DOHH2 (cell line): ENCODE results near the gene ACSM2A.
"Not testable (repeated sequence)": the region's sequence is repeated elsewhere in the genome, so short reads cannot be mapped to it uniquely, and the experiment has no call there.

Experiments used
- EZH2phosphoT487 ChIP-seq: fragments of 200-600 bp; sonication (generic); IDR thresholded peaks from 2 replicates; pipeline ENCODE4 v1.6.1; 2017; ENCODE audit warnings: borderline replicate concordance, mild to moderate bottlenecking, antibody characterized with exemption, low read length, moderate library complexity, mixed read lengths
- TF ChIP-seq, protein P1 (sequence below): fragments of 200-600 bp; sonication (generic); IDR thresholded peaks from one replicate; pipeline ENCODE4 v1.5.1; 2014; ENCODE audit warnings: antibody characterized with exemption, mild to moderate bottlenecking, low read depth, low read length; ENCODE audit not compliant: poor library complexity, severe bottlenecking

DNA sequence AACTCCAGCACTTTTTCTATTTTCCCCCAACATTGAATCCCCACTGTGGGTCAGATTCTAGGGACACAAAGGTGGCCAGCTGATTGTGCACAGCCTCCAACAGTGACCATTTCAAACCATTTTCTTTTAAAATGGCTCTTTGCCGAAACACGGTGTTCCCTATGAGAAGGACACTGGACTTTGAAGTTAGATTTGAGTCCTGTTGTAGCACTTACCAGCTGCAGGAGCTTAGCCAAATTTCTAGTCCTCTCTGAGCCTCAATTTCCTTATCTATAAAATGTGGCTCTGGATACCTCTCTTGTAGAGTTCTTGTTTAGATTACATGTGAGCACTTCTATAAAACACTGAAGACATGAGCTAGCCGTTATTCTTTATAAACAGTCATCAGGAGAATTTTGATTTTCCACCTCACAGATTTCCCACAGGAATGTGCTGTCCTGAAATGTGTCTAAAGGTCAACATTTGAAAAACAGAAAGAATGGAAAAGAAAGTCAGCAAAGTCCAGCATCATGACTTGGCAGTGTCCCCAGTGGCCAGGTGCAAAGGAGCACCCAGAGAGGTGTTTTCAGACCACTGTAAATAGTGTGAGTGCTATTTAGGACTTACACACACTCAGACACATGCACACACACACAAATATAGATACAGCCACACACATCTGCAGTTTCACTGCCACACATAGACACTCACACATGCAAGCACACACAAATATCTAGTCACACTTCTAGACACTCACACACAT, 4.5 kb upstream of the ACSM2A start:
- TF ChIP-seq, protein P1, sequence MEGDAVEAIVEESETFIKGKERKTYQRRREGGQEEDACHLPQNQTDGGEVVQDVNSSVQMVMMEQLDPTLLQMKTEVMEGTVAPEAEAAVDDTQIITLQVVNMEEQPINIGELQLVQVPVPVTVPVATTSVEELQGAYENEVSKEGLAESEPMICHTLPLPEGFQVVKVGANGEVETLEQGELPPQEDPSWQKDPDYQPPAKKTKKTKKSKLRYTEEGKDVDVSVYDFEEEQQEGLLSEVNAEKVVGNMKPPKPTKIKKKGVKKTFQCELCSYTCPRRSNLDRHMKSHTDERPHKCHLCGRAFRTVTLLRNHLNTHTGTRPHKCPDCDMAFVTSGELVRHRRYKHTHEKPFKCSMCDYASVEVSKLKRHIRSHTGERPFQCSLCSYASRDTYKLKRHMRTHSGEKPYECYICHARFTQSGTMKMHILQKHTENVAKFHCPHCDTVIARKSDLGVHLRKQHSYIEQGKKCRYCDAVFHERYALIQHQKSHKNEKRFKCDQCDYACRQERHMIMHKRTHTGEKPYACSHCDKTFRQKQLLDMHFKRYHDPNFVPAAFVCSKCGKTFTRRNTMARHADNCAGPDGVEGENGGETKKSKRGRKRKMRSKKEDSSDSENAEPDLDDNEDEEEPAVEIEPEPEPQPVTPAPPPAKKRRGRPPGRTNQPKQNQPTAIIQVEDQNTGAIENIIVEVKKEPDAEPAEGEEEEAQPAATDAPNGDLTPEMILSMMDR = not testable (repeated sequence)
- not testable (repeated sequence) for TF ChIP-seq EZH2phosphoT487
